ENCODE results near the gene CA10.

Gene CA10

DNA sequence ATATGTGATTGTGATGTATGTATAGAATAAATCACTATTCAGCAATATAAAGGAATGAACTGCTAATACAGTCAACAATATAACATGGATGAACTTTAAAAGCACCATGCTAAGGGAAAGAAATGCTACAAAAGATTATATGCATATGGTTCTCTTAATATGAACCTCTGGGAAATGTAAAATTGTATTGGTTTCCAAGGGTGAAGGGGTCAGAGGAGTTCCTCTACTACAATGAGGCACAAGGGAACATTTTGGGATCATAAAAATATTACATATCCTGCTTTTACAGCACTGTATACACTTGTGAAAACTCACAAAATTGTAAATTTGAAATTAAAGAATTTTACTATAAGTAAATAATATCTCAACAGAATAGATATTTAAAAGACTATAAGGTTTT lies 111.4 kb downstream of the CA10 start:
- no peak for DNase-seq (ENCODE audit: low read depth)

DNA sequence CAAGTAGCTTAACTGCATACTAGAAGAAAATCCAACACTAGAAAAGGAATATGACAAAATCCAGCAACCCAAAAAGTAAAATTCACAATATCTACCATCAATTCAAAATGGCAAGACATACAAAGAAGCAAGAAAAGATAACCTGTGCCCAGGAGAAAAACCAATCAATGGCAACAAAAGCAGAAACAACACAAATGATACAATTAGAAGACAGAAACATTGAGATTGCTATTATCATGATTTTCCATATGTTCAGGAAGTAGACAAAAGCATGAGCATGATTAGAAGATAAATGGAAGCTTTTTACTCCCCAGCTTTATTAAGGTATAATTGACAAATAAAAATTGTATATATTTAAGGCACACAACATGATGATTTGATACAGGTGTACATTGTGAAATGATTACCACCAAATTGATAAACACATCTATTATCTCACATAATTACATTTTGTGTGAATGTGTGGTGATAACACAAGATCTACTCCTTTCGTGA lies 117.3 kb downstream of the CA10 start:
- no peak for DNase-seq (ENCODE audit: low read depth)

DNA sequence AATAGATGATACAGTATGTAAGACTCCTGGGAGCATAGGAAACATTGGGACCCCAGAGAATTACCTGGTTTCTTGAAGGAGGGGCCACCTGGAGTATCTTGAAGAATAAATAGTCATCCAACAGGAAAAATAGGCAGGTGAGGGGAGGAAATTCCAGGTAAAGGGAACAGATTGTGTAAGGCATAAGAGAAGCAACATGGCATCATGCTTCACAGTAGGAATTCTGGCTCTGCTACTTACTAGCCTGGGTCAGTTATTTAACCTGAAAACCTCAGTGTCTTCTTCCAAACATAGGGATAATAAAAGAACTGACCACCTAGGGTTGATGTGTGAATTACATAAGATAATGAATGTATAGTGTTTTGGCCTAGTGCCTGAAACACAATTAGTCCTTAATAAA lies 122.1 kb downstream of the CA10 start:
- DNase-seq (ENCODE audit: low read depth), result no peak

DNA sequence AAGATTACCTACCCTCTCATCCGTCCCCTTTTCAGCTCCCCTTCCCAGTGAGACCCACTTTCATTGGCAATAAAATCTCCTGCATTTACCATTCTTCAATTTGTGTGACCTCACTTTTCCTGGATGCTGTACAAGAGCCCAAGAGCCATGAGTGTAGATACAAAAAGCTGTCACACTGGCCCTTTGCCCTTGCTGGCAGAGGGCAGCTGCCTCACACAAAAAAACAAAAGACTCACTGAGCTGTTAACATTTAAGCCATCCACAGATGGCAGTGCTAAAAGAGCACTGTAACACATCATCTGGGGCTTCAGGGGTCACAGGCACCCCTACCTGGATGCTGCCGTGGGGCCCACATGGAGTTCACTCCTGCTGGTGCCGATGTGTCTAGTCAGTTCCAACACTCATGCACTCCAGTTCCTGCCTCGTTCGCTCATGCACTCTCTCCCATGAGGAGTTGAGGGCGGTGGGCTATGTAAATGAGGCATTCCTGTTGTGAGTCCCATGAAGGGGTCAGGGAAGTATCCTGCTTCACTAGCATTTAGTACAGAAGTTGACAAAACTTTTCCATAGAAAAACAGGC lies 123.1 kb downstream of the CA10 start:
- no peak for DNase-seq (ENCODE audit: low read depth)

DNA sequence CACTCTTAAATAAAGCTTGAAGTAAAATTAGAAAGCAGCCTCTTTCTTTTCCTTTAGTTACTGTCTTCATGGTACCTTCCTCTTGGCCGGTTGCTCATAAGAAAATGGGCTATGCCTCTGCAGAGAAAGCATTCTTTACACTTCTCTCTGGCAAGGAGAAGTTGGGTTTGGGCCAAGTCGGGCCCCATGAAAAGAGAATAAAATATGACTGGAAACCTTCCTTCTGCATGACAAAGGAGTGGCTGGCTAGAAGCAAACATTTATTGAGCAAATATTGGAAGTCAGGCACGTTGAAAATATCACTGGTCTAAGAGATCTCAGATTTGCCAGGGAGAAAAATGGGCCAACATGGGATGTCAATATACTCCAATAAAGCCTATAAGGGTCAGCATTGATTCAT lies 126.1 kb downstream of the CA10 start:
- no peak for DNase-seq (ENCODE audit: low read depth)

DNA sequence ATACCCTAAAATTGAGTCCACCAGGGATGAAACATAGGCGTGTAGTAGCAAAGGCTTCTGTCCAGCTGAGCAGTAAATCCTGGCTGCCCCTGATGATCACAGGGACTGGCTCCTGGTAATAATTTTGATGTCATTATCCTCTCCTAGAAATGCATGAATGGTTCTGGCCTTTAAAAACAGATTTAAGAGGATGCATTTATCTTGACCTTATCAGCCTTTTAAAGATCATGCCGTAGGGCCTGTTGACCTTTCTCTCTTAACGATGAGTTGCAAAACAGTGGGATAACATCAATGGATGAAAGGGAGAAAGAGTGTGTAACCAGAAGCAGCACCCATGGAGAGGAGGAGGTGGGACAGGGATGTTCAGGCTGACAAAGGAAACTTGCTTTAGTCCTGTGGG lies 128.5 kb downstream of the CA10 start:
- no peak for DNase-seq (ENCODE audit: low read depth)

DNA sequence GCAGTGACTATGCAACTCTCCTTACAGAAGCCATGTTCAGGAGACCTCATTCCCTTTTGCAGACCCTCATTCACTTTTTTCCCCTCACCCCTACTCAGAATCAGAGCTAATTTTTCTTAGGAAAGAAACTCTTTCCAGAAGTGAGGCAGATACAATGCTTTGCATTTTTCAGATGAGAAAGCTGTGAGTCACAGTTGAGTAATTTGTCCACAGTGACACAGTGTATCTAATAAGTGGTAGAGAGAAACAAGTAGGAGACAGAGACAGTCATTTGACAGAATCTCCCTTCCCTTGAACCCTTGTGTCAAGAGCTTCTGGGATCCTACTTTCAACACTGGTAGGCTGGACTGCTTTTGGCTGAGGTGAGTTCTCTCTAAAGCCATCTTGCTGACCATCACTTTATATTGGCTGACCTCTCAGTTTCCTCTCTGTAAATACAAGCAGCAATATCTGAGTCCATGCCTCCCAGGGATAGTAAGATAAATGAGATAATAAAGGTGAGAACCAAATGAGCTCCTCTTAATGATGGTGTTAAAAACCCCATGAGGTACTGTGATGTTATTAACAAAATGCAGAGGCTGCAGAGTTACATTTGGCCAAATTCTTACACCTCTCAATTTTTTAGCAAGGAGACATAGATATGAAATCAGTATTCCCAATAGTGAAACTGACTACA lies 130.8 kb downstream of the CA10 start:
- DNase-seq (ENCODE audit: low read depth), result no peak

DNA sequence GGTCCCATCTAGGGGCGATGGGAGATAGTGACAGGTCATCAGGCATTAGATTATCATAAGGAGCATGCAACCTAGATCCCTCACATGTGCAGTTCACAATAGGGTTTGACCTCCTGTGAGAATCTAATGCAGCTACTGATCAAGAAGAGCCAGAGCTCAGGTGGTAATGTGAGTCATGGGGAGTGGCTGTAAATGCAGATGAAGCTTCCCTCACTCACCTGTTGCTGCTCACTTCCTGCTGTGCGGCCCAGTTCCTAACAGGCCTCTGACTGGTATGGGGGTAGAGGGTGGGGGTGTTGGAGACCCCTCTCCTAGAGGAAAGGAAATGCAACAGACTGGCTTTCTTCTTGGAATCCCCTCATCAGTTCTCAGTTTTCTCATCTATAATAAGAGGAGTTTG lies 131.4 kb downstream of the CA10 start:
- no peak for DNase-seq (ENCODE audit: low read depth)

DNA sequence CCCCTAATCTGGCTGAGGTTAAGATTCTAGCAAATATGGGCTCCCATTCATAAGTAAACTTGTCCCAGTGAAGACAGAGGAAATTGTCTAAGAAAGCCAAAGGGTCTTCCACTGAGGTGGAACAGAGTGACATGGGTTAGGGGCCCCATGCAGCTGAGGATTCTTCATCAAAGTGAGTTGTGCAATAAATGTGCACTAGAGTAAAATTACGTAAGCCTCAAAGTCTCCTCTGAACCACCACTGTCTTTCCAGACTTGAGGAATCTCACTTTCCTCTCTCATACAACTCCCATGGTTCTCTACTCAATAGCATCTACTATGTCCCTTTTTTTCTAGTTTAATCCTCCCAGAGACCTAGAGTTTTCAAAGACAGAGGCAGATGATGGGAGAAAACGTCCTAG lies 132.4 kb downstream of the CA10 start:
- no peak for DNase-seq (ENCODE audit: low read depth)

DNA sequence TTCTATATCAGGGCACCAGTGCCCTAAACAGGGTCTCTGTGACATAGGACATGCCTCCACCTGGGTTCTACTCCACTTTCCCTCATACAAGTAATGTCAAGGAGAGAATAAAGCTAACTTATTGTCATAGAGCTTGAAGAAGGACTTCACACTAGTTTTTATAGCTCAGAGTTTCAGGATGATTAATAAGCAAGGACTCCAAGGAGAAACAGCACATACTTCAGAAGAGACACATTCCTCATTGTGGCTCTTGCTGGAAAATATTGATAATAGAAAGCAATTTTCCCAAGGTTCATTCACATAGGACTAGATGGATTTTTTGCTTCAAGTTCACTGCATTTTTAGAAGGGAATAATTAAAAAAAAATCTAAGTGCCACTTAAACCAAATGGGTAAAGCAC lies 133.3 kb downstream of the CA10 start:
- DNase-seq (ENCODE audit: low read depth), result no peak

DNA sequence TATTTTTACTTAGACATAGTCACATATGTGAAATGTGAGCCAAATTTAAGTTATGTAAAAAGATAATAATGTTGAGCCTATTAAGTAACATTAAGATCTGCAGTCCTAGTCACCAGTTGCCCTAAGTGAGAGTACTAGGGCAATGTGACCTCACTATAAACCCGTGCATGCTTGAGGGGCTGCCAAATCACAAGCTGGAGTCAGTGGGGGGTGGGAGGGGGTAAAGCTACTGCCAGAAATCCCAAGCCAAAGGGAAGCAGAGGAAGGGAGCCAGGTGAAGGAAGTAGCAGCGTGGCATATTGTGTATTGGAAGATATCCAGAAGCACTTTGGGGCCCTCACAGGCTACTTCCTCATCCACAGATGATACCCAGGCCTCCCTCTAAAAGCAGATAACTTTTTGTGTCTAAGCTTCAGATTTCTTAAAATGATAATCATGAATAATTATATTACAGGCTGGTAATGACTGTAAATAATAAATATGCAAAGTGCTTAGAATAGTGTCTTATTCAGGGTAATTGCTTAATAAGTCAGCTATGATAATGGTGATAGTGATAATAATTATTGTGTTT lies 134.1 kb downstream of the CA10 start:
- no peak for DNase-seq (ENCODE audit: low read depth)

DNA sequence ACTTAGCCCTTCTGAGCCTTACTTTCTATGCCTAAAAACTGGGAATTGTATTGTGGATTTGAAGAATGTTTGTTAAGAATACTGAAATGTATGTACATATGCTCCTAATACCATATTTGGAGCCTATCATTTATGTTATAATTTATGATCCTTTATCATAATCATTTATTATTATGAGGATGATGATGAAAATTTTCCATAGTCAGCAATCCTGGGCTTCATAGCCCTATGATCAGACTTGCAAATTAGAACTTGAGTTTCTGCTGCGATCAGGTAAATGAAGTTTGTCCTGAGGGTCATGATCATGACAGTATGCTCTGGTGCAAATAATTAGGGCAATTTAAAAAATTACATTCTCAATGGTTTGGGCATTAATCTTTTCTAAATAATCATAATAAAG lies 147.4 kb downstream of the CA10 start:
- no peak for DNase-seq (ENCODE audit: low read depth)

DNA sequence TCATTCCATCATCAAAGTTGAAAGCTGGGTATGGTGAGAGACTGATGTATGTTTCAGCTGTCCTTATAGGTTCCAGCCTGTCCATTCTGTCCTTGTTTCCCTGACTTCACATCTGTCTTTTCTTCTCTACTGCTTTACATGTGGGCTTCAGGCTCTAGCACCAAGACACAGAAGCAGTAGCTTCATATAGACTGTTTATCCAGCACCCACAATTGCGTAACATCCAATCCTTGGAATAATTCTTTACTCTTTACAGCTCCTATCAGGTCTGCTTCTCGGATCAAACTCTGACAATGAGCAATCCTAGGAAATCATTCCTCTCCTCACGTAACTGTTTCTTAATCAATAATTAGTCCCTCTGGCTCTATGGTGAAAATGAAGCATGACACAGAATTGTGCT lies 158.9 kb downstream of the CA10 start:
- no peak for DNase-seq (ENCODE audit: low read depth)

DNA sequence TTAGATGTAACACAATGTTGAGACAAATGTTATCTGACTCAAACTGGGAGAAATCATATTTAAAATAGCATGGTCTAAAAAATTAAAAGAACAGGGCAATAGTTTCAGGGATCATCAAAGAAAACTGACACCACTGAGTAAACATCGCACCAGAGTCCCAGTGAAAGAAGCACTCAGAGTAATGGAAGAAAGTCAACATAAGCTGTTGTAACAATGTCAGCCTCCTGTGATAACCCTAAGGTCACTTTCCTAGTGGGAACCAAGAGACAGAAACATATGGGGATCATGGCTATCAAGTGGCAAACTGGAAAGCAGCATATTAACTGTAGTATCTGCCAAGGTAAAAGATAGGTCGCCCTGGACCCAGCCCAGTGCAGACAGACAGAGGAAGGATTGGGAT lies 160.8 kb downstream of the CA10 start:
- no peak for DNase-seq (ENCODE audit: low read depth)

DNA sequence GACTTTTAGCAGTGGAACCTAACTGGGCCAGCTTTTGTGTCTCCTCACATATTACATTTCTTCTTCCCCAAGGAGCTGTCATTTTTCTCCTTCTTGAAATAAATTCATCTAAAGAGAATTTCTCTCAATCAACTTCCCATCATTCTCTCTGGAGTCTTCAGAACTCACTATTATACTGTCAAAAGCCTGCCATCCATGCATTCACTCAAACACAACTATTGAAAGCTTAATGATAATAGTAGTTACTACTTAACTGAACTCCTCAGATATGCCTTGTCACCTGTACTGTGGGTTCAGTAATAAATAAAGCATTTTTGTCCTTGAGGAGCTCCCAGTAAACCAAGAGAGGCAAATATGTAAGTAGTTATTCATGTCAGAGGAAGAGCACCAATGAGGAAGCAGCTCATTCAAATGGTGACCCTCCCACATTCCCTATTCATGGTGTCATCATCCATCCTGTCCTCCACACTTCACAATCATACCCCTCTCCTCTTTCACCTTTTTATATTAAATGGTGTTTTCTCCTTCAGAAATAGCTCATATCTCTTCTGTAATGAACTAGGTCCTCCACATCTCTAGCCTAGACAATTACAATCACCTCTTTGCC lies 162.6 kb downstream of the CA10 start:
- DNase-seq (ENCODE audit: low read depth), result no peak

DNA sequence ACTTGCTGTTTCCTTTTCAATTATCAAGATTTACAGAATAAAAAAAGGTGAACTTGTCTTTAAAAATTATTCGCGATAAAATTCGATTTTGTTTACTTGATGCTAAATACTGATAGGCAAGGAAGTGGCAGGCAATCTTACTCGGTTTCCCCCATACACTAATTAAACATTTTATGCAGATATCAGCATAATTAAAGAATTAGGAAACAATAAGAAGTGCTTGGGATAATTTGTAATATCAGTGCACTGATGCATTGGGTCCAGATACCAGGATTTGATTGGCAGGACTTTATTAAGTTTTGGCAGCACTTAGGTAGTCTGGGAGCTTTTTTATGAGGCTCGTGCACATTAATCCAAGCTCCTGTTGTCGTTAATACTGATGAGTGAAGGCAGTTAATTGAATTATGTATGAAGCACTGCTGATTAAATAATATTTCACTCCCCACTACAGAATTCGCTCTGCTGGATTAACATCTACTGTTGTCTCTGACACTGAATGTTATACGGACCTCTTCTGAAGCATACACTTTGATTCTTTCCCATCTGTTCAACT lies 165.6 kb downstream of the CA10 start:
- DNase-seq (ENCODE audit: low read depth), result no peak

DNA sequence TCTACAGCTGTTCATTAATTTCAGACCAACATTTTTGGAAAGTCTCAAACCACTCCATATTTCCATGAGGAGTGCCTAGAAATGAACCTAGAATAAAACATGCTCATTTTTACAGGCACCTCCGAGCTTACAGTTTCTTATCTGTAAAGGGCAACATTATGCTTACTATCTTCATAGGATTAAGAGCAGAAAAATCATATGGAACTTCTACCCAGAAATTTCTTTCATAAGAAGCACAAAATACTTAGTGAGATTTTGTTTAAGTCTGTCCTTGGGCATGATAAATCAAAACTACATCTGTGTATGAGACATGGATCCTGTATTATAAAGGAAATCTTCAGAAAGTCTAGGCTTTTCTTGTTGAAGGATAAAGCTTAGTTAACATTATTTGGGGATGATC lies 187.4 kb downstream of the CA10 start:
- no peak for DNase-seq (ENCODE audit: low read depth)

DNA sequence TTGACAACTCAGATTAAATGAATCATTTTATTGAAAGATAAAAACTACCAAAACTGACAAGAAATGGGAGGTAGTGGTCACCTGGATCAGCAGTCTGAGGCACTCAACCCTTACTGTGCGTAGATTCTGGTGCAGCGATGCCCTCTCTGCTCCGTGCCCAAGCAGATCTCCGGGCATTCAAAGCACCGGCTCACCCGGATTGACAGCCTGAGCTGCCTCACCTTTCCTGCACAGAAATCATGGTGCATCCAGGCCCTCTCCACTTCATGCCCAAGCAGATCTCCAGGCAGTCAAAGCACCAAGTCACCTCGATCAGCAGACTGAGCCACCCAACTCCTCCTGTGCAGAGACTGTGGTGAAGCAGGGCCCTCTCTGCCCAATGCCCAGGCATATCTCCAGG lies 196.8 kb downstream of the CA10 start:
- no peak for DNase-seq (ENCODE audit: low read depth)

DNA sequence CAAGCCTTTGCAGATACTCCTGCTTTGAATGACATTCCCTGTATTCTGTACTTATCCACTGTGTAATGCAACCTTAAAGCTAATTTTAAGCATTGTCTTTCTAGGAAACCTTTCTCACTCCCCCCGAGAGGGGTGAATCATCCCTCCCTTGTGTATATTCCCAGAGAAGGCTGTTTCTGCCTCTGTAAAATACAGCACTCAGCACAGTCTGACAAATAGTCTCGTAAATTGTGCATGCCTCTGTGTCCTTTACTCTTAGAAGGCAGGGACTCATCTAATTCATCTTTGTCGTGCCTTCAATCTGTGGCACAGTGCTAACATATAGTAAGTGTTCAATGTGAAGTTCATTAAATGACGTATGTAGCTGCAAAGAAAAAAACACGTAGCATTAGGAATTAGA lies 200.7 kb downstream of the CA10 start:
- DNase-seq (ENCODE audit: low read depth), result no peak

DNA sequence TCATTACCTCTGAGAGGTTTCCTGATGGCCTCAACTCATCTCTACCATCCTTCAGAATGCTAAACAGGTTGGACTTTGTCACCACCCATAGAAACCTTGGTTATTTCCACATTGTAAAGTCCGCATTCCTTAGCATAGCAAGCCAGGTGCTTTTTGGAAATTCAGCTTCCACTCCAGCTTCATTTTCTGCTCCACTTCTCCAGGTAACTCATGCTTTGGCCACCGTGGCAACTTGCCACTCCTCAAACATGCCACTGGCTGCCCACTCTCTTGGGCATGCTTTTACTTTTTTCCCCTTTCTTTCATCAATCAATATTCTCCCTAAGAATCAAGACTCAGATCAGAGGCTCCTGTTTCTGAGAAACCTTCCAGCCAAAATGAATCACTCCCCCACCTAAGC lies 203.3 kb downstream of the CA10 start:
- no peak for DNase-seq (ENCODE audit: low read depth)

DNA sequence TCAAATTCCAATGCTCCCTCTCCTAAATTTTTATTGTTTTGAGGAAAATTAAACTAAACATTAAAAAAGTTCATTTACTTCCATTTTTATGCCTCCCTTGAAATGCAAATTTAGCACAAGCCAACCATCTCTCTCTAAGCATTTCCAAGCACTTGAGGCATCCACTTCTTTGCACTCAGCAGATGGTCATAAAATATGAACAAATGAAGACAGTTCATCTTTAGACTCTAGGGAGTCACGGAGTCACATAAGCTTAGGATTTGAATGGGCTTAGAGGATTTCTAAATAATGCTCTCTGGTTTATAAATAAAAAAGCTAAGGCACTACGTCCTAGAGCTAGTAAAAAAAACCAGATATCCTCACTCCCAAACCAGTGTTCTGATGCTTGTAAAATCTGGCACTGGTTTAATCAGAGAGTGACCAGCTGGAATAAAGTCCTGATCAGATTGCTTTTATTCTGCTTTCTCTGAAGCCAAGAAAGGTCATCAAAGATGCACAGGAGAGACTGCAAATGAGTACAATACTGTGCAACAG lies 204.2 kb downstream of the CA10 start:
- DNase-seq (ENCODE audit: low read depth), result no peak

DNA sequence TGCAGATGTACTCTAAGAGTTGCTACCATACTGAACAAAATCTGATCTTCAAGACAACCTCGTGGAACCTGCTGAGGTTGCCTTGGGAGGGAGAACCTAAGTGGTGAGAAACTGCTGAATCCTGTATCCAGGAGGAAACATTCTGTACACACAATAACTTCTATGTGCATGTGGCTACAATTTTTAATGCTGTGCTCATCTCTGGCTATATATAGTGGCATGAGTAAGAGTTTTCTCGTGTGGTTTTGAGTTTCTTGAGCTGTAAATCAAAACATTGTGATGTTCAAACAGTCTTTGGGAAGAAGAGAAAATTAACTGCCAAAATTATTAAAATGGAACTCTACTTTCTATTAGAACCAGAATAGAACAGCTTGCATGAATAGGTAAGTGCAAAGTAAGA lies 206.8 kb downstream of the CA10 start:
- DNase-seq (ENCODE audit: low read depth), result no peak

DNA sequence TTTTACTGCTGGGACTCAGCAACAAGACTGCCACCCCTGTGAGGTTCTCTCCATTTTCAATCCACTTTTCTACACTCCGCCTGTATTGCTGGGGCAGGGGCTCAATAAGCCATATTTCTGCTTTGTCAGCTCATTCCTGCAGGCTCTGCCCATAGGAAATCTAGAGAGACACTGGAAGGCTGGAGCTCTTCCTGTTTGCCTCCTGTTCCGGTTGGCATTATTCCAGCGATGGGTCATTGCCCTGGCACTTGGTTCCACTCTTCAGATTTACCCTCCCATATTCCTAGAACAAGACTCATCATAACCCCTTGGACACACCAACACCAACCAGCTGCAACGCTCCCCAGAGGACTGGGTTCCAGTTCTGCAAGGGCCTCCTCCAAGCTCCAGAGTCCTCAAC lies 210.4 kb downstream of the CA10 start:
- DNase-seq (ENCODE audit: low read depth), result no peak
